Kidney (tissue), 14 donors: ENCODE data around the gene MAD1L1. TPM values are rescaled to one million over a fixed set of nuclear protein-coding genes. Genes with fewer than 3 reads are reported as not detected.
A peak's percentile ranks its signal among the peaks of the same experiment; 100 is the strongest.

Source experiments
- DNase-seq, 5 donors: peaks; one replicate each; pipeline ENCODE4 v3.0.0-alpha.2; 2013 to 2020
- FAIRE-seq: peaks from 2 replicates; lab custom pipeline; 2012; peaks lifted over from hg19 to GRCh38; lab: Jason Lieb, UNC
- H3K27ac ChIP-seq, 2 donors: one replicate each; pipeline ENCODE4 v1.7.0; 2013; ENCODE audit warnings: low read depth in 2 of 2, low read length in 2 of 2, inconsistent platforms in 1 of 2
- H3K27me3 ChIP-seq: one replicate; pipeline ENCODE4 v1.7.1; 2013; ENCODE audit warnings: low read length, inconsistent platforms; ENCODE audit not compliant: control insufficient read depth, insufficient read depth
- H3K36me3 ChIP-seq, 3 donors: one replicate each; pipeline versions ENCODE4 v1.7.0 to v1.7.1; 2013; ENCODE audit warnings: low read length in 3 of 3, control low read depth in 1 of 3, inconsistent platforms in 1 of 3; ENCODE audit not compliant: insufficient read depth in 3 of 3, control insufficient read depth in 2 of 3
- H3K4me1 ChIP-seq, 3 donors: one replicate each; pipeline versions ENCODE4 v1.7.0 to v1.7.1; 2013; ENCODE audit warnings: low read length in 3 of 3, inconsistent platforms in 1 of 3, low read depth in 1 of 3; ENCODE audit not compliant: control insufficient read depth in 2 of 3, insufficient read depth in 2 of 3
- H3K4me3 ChIP-seq, 3 donors: one replicate each; pipeline versions ENCODE4 v1.7.0 to v1.8.1; 2013; ENCODE audit warnings: low read length in 3 of 3, control low read depth in 1 of 3, inconsistent platforms in 1 of 3
- H3K9ac ChIP-seq, 3 donors: one replicate each; pipeline versions ENCODE4 v1.7.0 to v1.7.1; 2013; ENCODE audit warnings: low read length in 3 of 3, control low read depth in 1 of 3, inconsistent platforms in 1 of 3
- H3K9me3 ChIP-seq, 3 donors: one replicate each; pipeline versions ENCODE4 v1.7.0 to v1.7.1; 2013; ENCODE audit warnings: low read length in 3 of 3, control low read depth in 1 of 3, inconsistent platforms in 1 of 3; ENCODE audit not compliant: control insufficient read depth in 2 of 3, insufficient read depth in 1 of 3
- CTCF ChIP-seq: IDR thresholded peaks from 3 replicates; pipeline ENCODE4 v1.5.1; 2012; ENCODE audit warnings: mild to moderate bottlenecking, moderate library complexity, borderline replicate concordance; ENCODE audit not compliant: insufficient read depth; ENCODE audit errors: extremely low read depth
- intact Hi-C: fragments of 100-400 bp; cut with DNase I; formaldehyde crosslinking; loops from one replicate; pipeline ENCODE4 v1.11.1; 2022
- polyA plus RNA-seq: library from polyadenylated mRNA; stranded (reverse); fragments of 350-450 nt; fragmentation: Illumina TruSeq; extraction: RNeasy Lipid Tissue Mini Kit (QIAGEN cat#74804); gene quantifications from one replicate; pipeline ENCODE4 v1.2.3, GENCODE V29; 2014; ENCODE audit warnings: low read depth, low replicate concordance; ENCODE audit not compliant: insufficient read depth
- total RNA-seq: library from RNA; stranded (reverse); fragmentation: NEBNext Ultra II Directional; extraction: Animal tissue kit (Norgen Biotek cat#: 25700); gene quantifications from one replicate; pipeline ENCODE4 v1.2.1, GENCODE V29; 2021
- donor health status: control.
- donor health status: control.
- donor health status: control.
- donor health status: control.
- donor health status: control.
- donor health status: DM: yes; HTN: yes; CAD: no.
- donor health status: Normal renal cell carcinoma (clear cell type).

The MAD1L1 gene
- total and polyA plus RNA-seq, 2 donors from 2014 or later = 33.2 to 45.2 TPM

GRCh38 chr7:2038931-2039728 lies 193.6 kb downstream of the MAD1L1 start:
- FAIRE-seq (no peak), DNase-seq (peak in 2 of 5 donors; percentile 12 to 30)
- Histone ChIP-seq H3K4me1 (peaks cover 0 to 4% (median 3%) of the 10 kb centered on the region in 3 donors), H3K9ac (no peak overlapping the region), H3K36me3 (peaks cover 0 to 3% (median 2%) of the 10 kb centered on the region in 3 donors), H3K4me3 (no peak overlapping the region), H3K27me3 (no peaks in the 10 kb centered on the region), H3K9me3 (peaks cover 0 to 1% (median 0%) of the 10 kb centered on the region in 3 donors), H3K27ac (no peak overlapping the region)
- intact Hi-C loops = no loop called here
- no peak for TF ChIP-seq CTCF

DNA sequence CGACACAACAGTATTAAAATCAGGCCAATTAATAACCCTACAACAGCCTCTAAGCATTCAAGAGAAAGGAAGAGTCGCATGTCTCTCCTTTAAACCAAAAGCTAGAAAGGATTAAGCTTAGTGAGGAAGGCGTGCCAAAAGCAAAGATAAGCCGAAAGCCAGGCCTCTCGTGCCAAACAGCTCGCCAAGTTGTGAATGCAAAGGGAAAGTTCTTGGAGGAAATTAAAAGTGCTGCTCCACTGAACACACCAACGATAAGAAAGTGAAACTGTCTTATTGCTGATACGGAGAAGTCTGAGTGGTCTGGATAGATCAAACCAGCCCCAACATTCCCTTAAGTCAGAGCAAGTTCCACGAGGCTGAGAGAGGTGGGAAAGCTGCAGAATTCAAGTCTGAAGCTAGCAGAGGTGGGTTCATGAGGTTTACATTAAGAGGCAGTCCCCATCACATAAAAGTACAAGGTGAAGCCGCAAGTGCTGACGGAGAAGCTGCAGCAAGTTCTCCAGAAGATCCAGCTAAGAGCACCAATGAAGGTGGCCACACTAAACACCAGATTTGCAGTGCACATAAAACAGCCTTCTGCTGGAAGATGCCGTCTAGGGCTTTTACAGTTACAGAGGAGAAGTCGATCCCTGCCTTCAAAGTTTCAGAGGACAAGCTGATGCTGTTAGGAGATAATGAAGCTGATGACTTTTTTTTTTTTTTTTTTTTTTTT lies 194.8 kb downstream of the MAD1L1 start:
- TF ChIP-seq CTCF = no peak
- intact Hi-C loops = no loop called here
- peaks cover 0 to 1% (median 0%) of the 10 kb centered on the region in 3 donors for H3K9me3 ChIP-seq
- FAIRE-seq (no peak), DNase-seq (peak in 2 of 5 donors; percentile 26 to 59)
- H3K27ac ChIP-seq = no peak overlapping the region
- H3K36me3 ChIP-seq = peaks cover 0 to 3% (median 2%) of the 10 kb centered on the region in 3 donors
- no peak overlapping the region for H3K9ac ChIP-seq
- no peaks in the 10 kb centered on the region for H3K27me3 ChIP-seq
- peaks cover 0 to 4% (median 3%) of the 10 kb centered on the region in 3 donors for H3K4me1 ChIP-seq
- H3K4me3 ChIP-seq = peak overlapping the region in 2 of 3 donors; percentile 40 to 47

- no peak overlapping the region for H3K27ac ChIP-seq
- peak overlapping the region in 1 of 3 donors; percentile 47 for H3K4me3 ChIP-seq
Measured at GRCh38 chr7:2037301-2037807, 195.4 kb downstream of the MAD1L1 start.

More at GRCh38 chr7:2037301-2037807, 195.4 kb downstream of the MAD1L1 start:
- DNase-seq (peak in 2 of 5 donors; percentile 19 to 48), FAIRE-seq (no peak)
- intact Hi-C loops = no loop called here
- H3K27me3 ChIP-seq = no peaks in the 10 kb centered on the region
- H3K9me3 ChIP-seq = peaks cover 0 to 1% (median 0%) of the 10 kb centered on the region in 3 donors
- peaks cover 0 to 7% (median 3%) of the 10 kb centered on the region in 3 donors for H3K4me1 ChIP-seq
- peaks cover 0 to 3% (median 2%) of the 10 kb centered on the region in 3 donors for H3K36me3 ChIP-seq
- TF ChIP-seq CTCF = no peak
- no peak overlapping the region for H3K9ac ChIP-seq
